CD4-positive, CD25-positive, alpha-beta regulatory T cell (primary cell): Measurements from ENCODE around the gene RRM1. TPM values are rescaled to one million over a fixed set of nuclear protein-coding genes. Genes with fewer than 3 reads are reported as not detected.
"Not testable (repeated sequence)": the region's sequence is repeated elsewhere in the genome, so short reads cannot be mapped to it uniquely, and the experiment has no call there.

ENCODE experiments used
- ATAC-seq, 2 donors: fragments of 150-1000 bp; cut with Tn5 transposase; one replicate each; pipeline ENCODE4 v1.10.0; 2021; ENCODE audit warnings: low read depth in 2 of 2, moderate number of reproducible peaks in 2 of 2, moderate library complexity in 1 of 2
- DNase-seq, 3 donors: peaks; one replicate each; pipeline versions ENCODE4 v3.0.0 to v3.0.0-alpha.2; 2012 to 2022; ENCODE audit warnings: mixed read lengths in 1 of 3
- H3K27ac ChIP-seq: one replicate; pipeline ENCODE4 v1.7.0; 2013; ENCODE audit warnings: mild to moderate bottlenecking, low read length; ENCODE audit not compliant: insufficient read depth, poor library complexity, severe bottlenecking
- H3K27me3 ChIP-seq: one replicate; pipeline ENCODE4 v1.7.0; 2013; ENCODE audit warnings: low read length; ENCODE audit not compliant: control insufficient read depth, insufficient read depth
- H3K36me3 ChIP-seq: one replicate; pipeline ENCODE4 v1.7.0; 2013; ENCODE audit warnings: mild to moderate bottlenecking, low read length, moderate library complexity; ENCODE audit not compliant: control insufficient read depth, insufficient read depth
- H3K4me1 ChIP-seq: 2 replicates; pipeline ENCODE4 v1.7.0; 2013; ENCODE audit warnings: mild to moderate bottlenecking, low read length; ENCODE audit not compliant: insufficient read depth, control insufficient read depth, poor library complexity, severe bottlenecking
- H3K4me3 ChIP-seq: one replicate; pipeline ENCODE4 v1.7.0; 2013; ENCODE audit warnings: low read depth, mild to moderate bottlenecking, low read length, moderate library complexity
- H3K9me3 ChIP-seq, 2 experiments: 1 replicate in 1 of 2; 2 replicates in 1 of 2; pipeline ENCODE4 v1.7.0; 2013; ENCODE audit warnings: low read length in 2 of 2, mild to moderate bottlenecking in 1 of 2, moderate library complexity in 1 of 2; ENCODE audit not compliant: control insufficient read depth in 2 of 2
- H3K27ac Mint-ChIP-seq, 3 donors: one replicate each; pipeline ENCODE4 v1.8.0; 2020 to 2022; ENCODE audit warnings: mild to moderate bottlenecking in 3 of 3, mixed read lengths in 3 of 3, moderate library complexity in 2 of 3
- H3K27me3 Mint-ChIP-seq: one replicate; pipeline ENCODE4 v1.8.0; 2022; ENCODE audit warnings: mild to moderate bottlenecking, mixed read lengths
- H3K36me3 Mint-ChIP-seq: one replicate; pipeline ENCODE4 v1.8.0; 2020; ENCODE audit warnings: mixed read lengths
- H3K4me1 Mint-ChIP-seq, 4 donors: one replicate each; pipeline ENCODE4 v1.8.0; 2020 to 2022; ENCODE audit warnings: mixed read lengths in 4 of 4, mild to moderate bottlenecking in 1 of 4
- H3K4me3 Mint-ChIP-seq, 4 donors: one replicate each; pipeline ENCODE4 v1.8.0; 2020 to 2022; ENCODE audit warnings: mild to moderate bottlenecking in 4 of 4, mixed read lengths in 4 of 4, moderate library complexity in 3 of 4
- H3K9me3 Mint-ChIP-seq, 7 donors: one replicate each; pipeline ENCODE4 v1.8.0; 2020 to 2022; ENCODE audit warnings: mixed read lengths in 7 of 7, mild to moderate bottlenecking in 3 of 7, moderate library complexity in 2 of 7
- polyA plus RNA-seq, 4 donors: library from polyadenylated mRNA; unstranded; fragments of 300-500 nt; fragmentation: Illumina TruSeq; gene quantifications; one replicate each; pipeline ENCODE4 v1.2.3, GENCODE V29; 2021
- total RNA-seq: library from RNA; stranded (reverse); gene quantifications from one replicate; pipeline ENCODE4 v1.2.3, GENCODE V29; 2022

The RRM1 gene
- total and polyA plus RNA-seq, 5 donors from 2014 or later: 52.3 to 83.3 (median 67.7) TPM

DNA sequence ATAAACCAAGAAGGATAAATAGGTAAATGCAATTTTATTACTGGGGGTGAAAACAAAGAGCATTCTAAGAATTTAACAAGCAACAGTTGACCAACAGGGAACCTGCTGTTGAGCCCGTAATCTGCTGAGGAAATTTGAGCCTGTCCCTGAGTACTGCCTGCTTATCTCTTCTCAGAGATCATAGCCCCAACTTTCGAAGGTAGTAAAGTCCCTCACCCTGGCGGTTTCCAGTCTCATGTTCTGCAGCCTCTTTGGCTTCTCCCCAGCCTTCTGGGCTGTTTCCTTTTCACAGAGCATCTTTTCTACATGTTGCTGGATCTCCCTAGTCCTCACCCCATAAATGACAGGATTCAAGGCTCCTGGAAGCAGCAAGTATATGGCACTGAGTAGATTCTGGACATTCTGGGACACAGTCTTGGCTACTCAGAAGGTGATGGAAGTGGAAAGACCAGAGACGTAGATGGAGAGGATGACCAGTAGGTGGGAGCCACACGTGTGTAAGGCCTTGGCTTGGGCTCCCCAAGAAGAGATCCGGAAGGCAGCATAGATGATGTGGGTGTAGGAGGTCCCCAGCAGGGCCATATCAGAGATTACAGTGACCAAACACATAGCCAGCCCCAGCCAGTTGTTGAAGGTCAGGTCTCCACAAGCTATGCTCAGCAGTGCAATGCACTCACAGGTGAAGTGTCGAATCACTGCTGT, 51.6 kb downstream of the RRM1 start:
- no peak for DNase-seq
- H3K4me3 ChIP-seq: no peak overlapping the region
- H3K4me3 Mint-ChIP-seq: no peak overlapping the region
- H3K27me3 Mint-ChIP-seq: no peaks in the 10 kb centered on the region
- H3K9me3 Mint-ChIP-seq: peaks cover 0 to 4% (median 0%) of the 10 kb centered on the region in 7 donors
- no peaks in the 10 kb centered on the region for H3K9me3 ChIP-seq
- no peak overlapping the region for H3K27ac Mint-ChIP-seq
- no peak for ATAC-seq
- H3K4me1 Mint-ChIP-seq: peaks cover 0 to 2% (median 0%) of the 10 kb centered on the region in 4 donors
- H3K36me3 ChIP-seq: no peaks in the 10 kb centered on the region
- H3K4me1 ChIP-seq: no peaks in the 10 kb centered on the region
- H3K27me3 ChIP-seq: no peaks in the 10 kb centered on the region
- H3K36me3 Mint-ChIP-seq: peaks cover 14% of the 10 kb centered on the region
- H3K27ac ChIP-seq: no peak overlapping the region

GRCh38 chr11:4146772-4147098, 52.1 kb downstream of the RRM1 start:
- no peak overlapping the region for H3K4me3 Mint-ChIP-seq

DNA sequence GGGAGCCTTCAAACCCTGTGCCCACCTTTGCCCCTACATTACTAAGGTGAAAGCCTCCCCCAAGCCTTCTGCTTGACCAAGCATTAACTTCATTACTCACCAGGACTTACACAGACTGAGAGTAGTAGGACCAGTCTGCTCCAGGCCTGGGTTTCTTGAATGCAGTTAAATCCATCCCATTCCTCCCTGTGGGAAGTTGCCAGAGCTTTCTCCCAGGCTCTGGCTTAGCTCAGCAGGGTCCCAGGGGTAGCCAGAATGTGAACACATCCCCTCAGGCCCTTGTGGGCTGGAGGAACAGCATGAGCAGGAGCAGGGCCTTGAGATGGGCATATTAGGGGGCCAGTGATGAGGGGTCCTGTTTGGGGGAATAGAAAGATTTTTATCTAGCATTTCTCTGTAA, 59.9 kb downstream of the RRM1 start:
- Mint-ChIP-seq H3K27ac (no peak overlapping the region), H3K4me3 (no peak overlapping the region), H3K4me1 (no peaks in the 10 kb centered on the region), H3K36me3 (no peaks in the 10 kb centered on the region), H3K27me3 (peaks cover 4% of the 10 kb centered on the region), H3K9me3 (peaks cover 0 to 4% (median 0%) of the 10 kb centered on the region in 7 donors)
- H3K4me3 ChIP-seq: no peak overlapping the region
- H3K4me1 ChIP-seq: no peaks in the 10 kb centered on the region
- no peak overlapping the region for H3K27ac ChIP-seq
- ATAC-seq (no peak), DNase-seq (no peak)
- no peaks in the 10 kb centered on the region for H3K27me3 ChIP-seq
- H3K36me3 ChIP-seq: no peaks in the 10 kb centered on the region
- no peaks in the 10 kb centered on the region for H3K9me3 ChIP-seq

More at GRCh38 chr11:4146772-4147098, 52.1 kb downstream of the RRM1 start:
- no peak for ATAC-seq
- Histone ChIP-seq H3K4me3 (no peak overlapping the region), H3K27me3 (no peaks in the 10 kb centered on the region), H3K9me3 (no peaks in the 10 kb centered on the region), H3K36me3 (no peaks in the 10 kb centered on the region), H3K27ac (no peak overlapping the region), H3K4me1 (no peaks in the 10 kb centered on the region)
- no peaks in the 10 kb centered on the region for H3K27me3 Mint-ChIP-seq
- peaks cover 0 to 2% (median 0%) of the 10 kb centered on the region in 4 donors for H3K4me1 Mint-ChIP-seq
- no peak overlapping the region for H3K27ac Mint-ChIP-seq
- peaks cover 0 to 1% (median 0%) of the 10 kb centered on the region in 7 donors for H3K9me3 Mint-ChIP-seq
- peaks cover 8% of the 10 kb centered on the region for H3K36me3 Mint-ChIP-seq
- DNase-seq: no peak

DNA sequence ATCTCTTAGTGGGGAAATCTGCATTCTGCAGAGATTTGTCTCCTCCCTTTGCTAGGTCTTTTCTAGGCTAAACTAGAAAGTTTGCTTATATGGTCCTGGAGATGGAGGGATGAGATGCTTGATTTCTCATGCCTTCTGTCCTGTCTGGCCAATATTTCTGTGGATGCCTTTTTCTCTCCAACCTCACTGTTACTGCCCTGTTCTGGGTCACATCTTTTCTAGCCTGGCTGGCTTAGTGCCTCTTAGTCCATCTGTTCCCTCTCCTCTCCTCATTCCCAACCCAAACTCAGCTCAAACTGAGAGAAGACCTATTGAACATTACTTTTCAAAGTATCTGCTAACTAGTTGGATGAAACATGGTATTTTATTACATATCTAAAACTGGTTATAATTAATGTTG, 62.0 kb downstream of the RRM1 start:
- H3K27ac ChIP-seq: no peak overlapping the region
- H3K4me3 ChIP-seq: no peak overlapping the region
- H3K27me3 Mint-ChIP-seq: peaks cover 4% of the 10 kb centered on the region
- H3K4me3 Mint-ChIP-seq: no peak overlapping the region
- H3K4me1 ChIP-seq: no peaks in the 10 kb centered on the region
- ATAC-seq: no peak
- no peaks in the 10 kb centered on the region for H3K9me3 ChIP-seq
- H3K9me3 Mint-ChIP-seq: peaks cover 0 to 8% (median 0%) of the 10 kb centered on the region in 7 donors
- no peak for DNase-seq
- no peak overlapping the region for H3K27ac Mint-ChIP-seq
- no peaks in the 10 kb centered on the region for H3K4me1 Mint-ChIP-seq
- no peaks in the 10 kb centered on the region for H3K27me3 ChIP-seq
- H3K36me3 ChIP-seq: no peaks in the 10 kb centered on the region
- no peaks in the 10 kb centered on the region for H3K36me3 Mint-ChIP-seq

GRCh38 chr11:4158818-4159217, 64.2 kb downstream of the RRM1 start:
- not testable (repeated sequence) for H3K4me3 Mint-ChIP-seq, H3K36me3 Mint-ChIP-seq, H3K9me3 Mint-ChIP-seq, H3K9me3 ChIP-seq, H3K27me3 Mint-ChIP-seq, H3K36me3 ChIP-seq, DNase-seq, H3K27me3 ChIP-seq, H3K4me1 Mint-ChIP-seq, ATAC-seq, H3K27ac ChIP-seq, H3K4me3 ChIP-seq, H3K4me1 ChIP-seq, H3K27ac Mint-ChIP-seq

- Histone ChIP-seq H3K4me3 (no peak overlapping the region), H3K9me3 (no peaks in the 10 kb centered on the region), H3K27ac (no peak overlapping the region), H3K36me3 (no peaks in the 10 kb centered on the region), H3K27me3 (no peaks in the 10 kb centered on the region), H3K4me1 (no peaks in the 10 kb centered on the region)
- Mint-ChIP-seq H3K4me1 (no peaks in the 10 kb centered on the region), H3K4me3 (no peak overlapping the region), H3K27ac (no peak overlapping the region), H3K36me3 (no peaks in the 10 kb centered on the region), H3K27me3 (no peaks in the 10 kb centered on the region), H3K9me3 (peaks cover 0 to 8% (median 0%) of the 10 kb centered on the region in 7 donors)
- ATAC-seq (no peak), DNase-seq (no peak)
These were observed 66.7 kb downstream of the RRM1 start for GRCh38 chr11:4161305-4161704.

- Mint-ChIP-seq H3K9me3 (peaks cover 0 to 6% (median 0%) of the 10 kb centered on the region in 7 donors), H3K36me3 (no peaks in the 10 kb centered on the region), H3K4me3 (no peak overlapping the region), H3K27me3 (no peaks in the 10 kb centered on the region), H3K27ac (no peak overlapping the region), H3K4me1 (no peaks in the 10 kb centered on the region)
- H3K36me3 ChIP-seq: no peaks in the 10 kb centered on the region
- H3K27me3 ChIP-seq: no peaks in the 10 kb centered on the region
- DNase-seq: no peak
- ATAC-seq: no peak
- H3K27ac ChIP-seq: no peak overlapping the region
- no peaks in the 10 kb centered on the region for H3K4me1 ChIP-seq
- no peak overlapping the region for H3K4me3 ChIP-seq
- H3K9me3 ChIP-seq: no peaks in the 10 kb centered on the region
These were observed 70.4 kb downstream of the RRM1 start for GRCh38 chr11:4164884-4165590.

- ATAC-seq (no peak), DNase-seq (no peak)
- H3K4me1 ChIP-seq: no peaks in the 10 kb centered on the region
- H3K4me3 ChIP-seq: no peak overlapping the region
- no peaks in the 10 kb centered on the region for H3K27me3 Mint-ChIP-seq
- no peaks in the 10 kb centered on the region for H3K9me3 ChIP-seq
- no peak overlapping the region for H3K4me3 Mint-ChIP-seq
- H3K27me3 ChIP-seq: no peaks in the 10 kb centered on the region
- H3K36me3 ChIP-seq: no peaks in the 10 kb centered on the region
- H3K27ac ChIP-seq: no peak overlapping the region
- H3K27ac Mint-ChIP-seq: no peak overlapping the region
- no peaks in the 10 kb centered on the region for H3K36me3 Mint-ChIP-seq
- peaks cover 0 to 2% (median 0%) of the 10 kb centered on the region in 7 donors for H3K9me3 Mint-ChIP-seq
- no peaks in the 10 kb centered on the region for H3K4me1 Mint-ChIP-seq
These were observed 72.7 kb downstream of the RRM1 start for GRCh38 chr11:4167292-4167691.
